Activated CD8-positive, alpha-beta memory T cell treated with anti-CD3 and anti-CD28 coated beads, Interleukin-2, amount 10 ng/mL, durations not matched to agents 7 days and 5 days (primary cell): ENCODE measurements around the gene SIK3. TPM values are rescaled to one million over a fixed set of nuclear protein-coding genes. Genes with fewer than 3 reads are reported as not detected.

ENCODE experiments used
- ATAC-seq: fragments of 150-1000 bp; cut with Tn5 transposase; one replicate; pipeline ENCODE4 v1.10.0; 2021; ENCODE audit warnings: moderate library complexity
- CTCF ChIA-PET: fragments of 350-600 bp; sonication (Branson Sonifier 250); formaldehyde crosslinking; loops from one replicate; lab custom pipeline; 2021; ENCODE audit warnings: antibody characterized with exemption; lab: Charles Lee
- DNase-seq: peaks from one replicate; pipeline ENCODE4 v3.0.0-alpha.2; 2020
- H3K27ac Mint-ChIP-seq: one replicate; pipeline ENCODE4 v1.8.0; 2021; ENCODE audit warnings: mild to moderate bottlenecking, mixed read lengths
- H3K27me3 Mint-ChIP-seq: one replicate; pipeline ENCODE4 v1.8.0; 2021; ENCODE audit warnings: mixed read lengths
- H3K36me3 Mint-ChIP-seq: one replicate; pipeline ENCODE4 v1.8.0; 2021; ENCODE audit warnings: mild to moderate bottlenecking, mixed read lengths
- H3K4me1 Mint-ChIP-seq: one replicate; pipeline ENCODE4 v1.8.0; 2021; ENCODE audit warnings: mixed read lengths
- H3K4me3 Mint-ChIP-seq: one replicate; pipeline ENCODE4 v1.8.0; 2021; ENCODE audit warnings: mild to moderate bottlenecking, moderate library complexity, mixed read lengths
- H3K9me3 Mint-ChIP-seq: one replicate; pipeline ENCODE4 v1.8.0; 2022; ENCODE audit warnings: low read depth, mixed read lengths
- total RNA-seq, 2 experiments: library from RNA; stranded (reverse); gene quantifications; one replicate each; pipeline ENCODE4 v1.2.3, GENCODE V29; 2021

SIK3 gene
- total RNA-seq, 2 experiments from 2014 or later = 31.0 to 38.3 TPM

GRCh38 chr11:116911976-116912734 is 186.1 kb downstream of the SIK3 start:
- Mint-ChIP-seq H3K4me3 (no peak overlapping the region), H3K36me3 (peaks cover 8% of the 10 kb centered on the region), H3K9me3 (no peaks in the 10 kb centered on the region), H3K27ac (no peak overlapping the region), H3K27me3 (no peaks in the 10 kb centered on the region), H3K4me1 (peaks cover 15% of the 10 kb centered on the region)
- CTCF ChIA-PET = interaction anchor here (0.9 kb wide), 1 partner anchor 9 kb away, joined by 3 read pairs; no protein-coding TSS in a partner anchor
- DNase-seq = no peak
- ATAC-seq = no peak

- Mint-ChIP-seq H3K9me3 (no peaks in the 10 kb centered on the region), H3K4me1 (peaks cover 16% of the 10 kb centered on the region)
- CTCF ChIA-PET = interaction anchor here (1.0 kb wide), 1 partner anchor 9 kb away, joined by 3 read pairs; no protein-coding TSS in a partner anchor
These were observed 187.4 kb downstream of the SIK3 start for GRCh38 chr11:116910847-116911246.

GRCh38 chr11:116910378-116910777 is 187.8 kb downstream of the SIK3 start:
- no peaks in the 10 kb centered on the region for H3K9me3 Mint-ChIP-seq
- ATAC-seq = no peak
- no peak overlapping the region for H3K4me3 Mint-ChIP-seq
- CTCF ChIA-PET = interaction anchor here (0.9 kb wide), 1 partner anchor 194 kb away, joined by 3 read pairs; no protein-coding TSS in a partner anchor
- H3K27ac Mint-ChIP-seq = no peak overlapping the region
- no peak for DNase-seq
- peaks cover 12% of the 10 kb centered on the region for H3K36me3 Mint-ChIP-seq
- peaks cover 16% of the 10 kb centered on the region for H3K4me1 Mint-ChIP-seq
- no peaks in the 10 kb centered on the region for H3K27me3 Mint-ChIP-seq

More at GRCh38 chr11:116910847-116911246, 187.4 kb downstream of the SIK3 start:
- no peak for ATAC-seq
- no peak overlapping the region for H3K4me3 Mint-ChIP-seq
- H3K36me3 Mint-ChIP-seq = peaks cover 10% of the 10 kb centered on the region
- no peak overlapping the region for H3K27ac Mint-ChIP-seq
- no peaks in the 10 kb centered on the region for H3K27me3 Mint-ChIP-seq
- no peak for DNase-seq

- H3K27me3 Mint-ChIP-seq = no peaks in the 10 kb centered on the region
- H3K36me3 Mint-ChIP-seq = peaks cover 12% of the 10 kb centered on the region
- no peak overlapping the region for H3K27ac Mint-ChIP-seq
- DNase-seq (no peak), ATAC-seq (no peak)
- CTCF ChIA-PET = interaction anchor here (0.7 kb wide), 1 partner anchor 118 kb away, joined by 3 read pairs; no protein-coding TSS in a partner anchor
- H3K4me3 Mint-ChIP-seq = no peak overlapping the region
- H3K4me1 Mint-ChIP-seq = peaks cover 16% of the 10 kb centered on the region
- H3K9me3 Mint-ChIP-seq = no peaks in the 10 kb centered on the region
These were observed 189.0 kb downstream of the SIK3 start for GRCh38 chr11:116909245-116909644.

- no peak for DNase-seq
- Mint-ChIP-seq H3K27ac (no peak overlapping the region), H3K4me1 (peaks cover 16% of the 10 kb centered on the region), H3K27me3 (no peaks in the 10 kb centered on the region), H3K36me3 (peaks cover 20% of the 10 kb centered on the region), H3K4me3 (no peak overlapping the region), H3K9me3 (no peaks in the 10 kb centered on the region)
- no peak for ATAC-seq
- CTCF ChIA-PET = no interaction called here
These were observed 191.7 kb downstream of the SIK3 start for GRCh38 chr11:116906479-116906878.

GRCh38 chr11:116903090-116903489 is 195.1 kb downstream of the SIK3 start:
- Mint-ChIP-seq H3K36me3 (peaks cover 29% of the 10 kb centered on the region), H3K4me3 (no peak overlapping the region), H3K27ac (no peak overlapping the region), H3K9me3 (peaks cover 9% of the 10 kb centered on the region), H3K27me3 (no peaks in the 10 kb centered on the region), H3K4me1 (peaks cover 5% of the 10 kb centered on the region)
- CTCF ChIA-PET = interaction anchor here (1.0 to 1.1 kb wide), 2 partner anchors 9 to 11 kb away, joined by 3 to 6 read pairs; no protein-coding TSS in a partner anchor
- no peak for ATAC-seq
- no peak for DNase-seq

GRCh38 chr11:116901964-116902688 is 196.1 kb downstream of the SIK3 start:
- no peaks in the 10 kb centered on the region for H3K27me3 Mint-ChIP-seq
- no peak for ATAC-seq
- DNase-seq = no peak
- H3K36me3 Mint-ChIP-seq = peaks cover 29% of the 10 kb centered on the region
- peaks cover 9% of the 10 kb centered on the region for H3K9me3 Mint-ChIP-seq
- H3K4me3 Mint-ChIP-seq = no peak overlapping the region
- H3K4me1 Mint-ChIP-seq = peaks cover 2% of the 10 kb centered on the region
- no peak overlapping the region for H3K27ac Mint-ChIP-seq
- CTCF ChIA-PET = no interaction called here

GRCh38 chr11:116901211-116901610 is 197.0 kb downstream of the SIK3 start:
- ATAC-seq (no peak), DNase-seq (no peak)
- no peak overlapping the region for H3K4me3 Mint-ChIP-seq
- no peaks in the 10 kb centered on the region for H3K27me3 Mint-ChIP-seq
- CTCF ChIA-PET = no interaction called here
- H3K27ac Mint-ChIP-seq = no peak overlapping the region
- H3K9me3 Mint-ChIP-seq = peaks cover 9% of the 10 kb centered on the region
- H3K36me3 Mint-ChIP-seq = peaks cover 32% of the 10 kb centered on the region
- no peaks in the 10 kb centered on the region for H3K4me1 Mint-ChIP-seq

- CTCF ChIA-PET = no interaction called here
- no peak overlapping the region for H3K27ac Mint-ChIP-seq
- H3K9me3 Mint-ChIP-seq = peaks cover 9% of the 10 kb centered on the region
- H3K4me3 Mint-ChIP-seq = no peak overlapping the region
- H3K36me3 Mint-ChIP-seq = peaks cover 31% of the 10 kb centered on the region
- ATAC-seq (no peak), DNase-seq (no peak)
- peaks cover 5% of the 10 kb centered on the region for H3K4me1 Mint-ChIP-seq
- no peaks in the 10 kb centered on the region for H3K27me3 Mint-ChIP-seq
These were observed 202.0 kb downstream of the SIK3 start for GRCh38 chr11:116896211-116896610.

GRCh38 chr11:116895048-116895757 is 203.0 kb downstream of the SIK3 start:
- H3K9me3 Mint-ChIP-seq = peaks cover 5% of the 10 kb centered on the region
- DNase-seq (no peak), ATAC-seq (no peak)
- H3K36me3 Mint-ChIP-seq = peaks cover 28% of the 10 kb centered on the region
- H3K27me3 Mint-ChIP-seq = no peaks in the 10 kb centered on the region
- no peak overlapping the region for H3K27ac Mint-ChIP-seq
- H3K4me3 Mint-ChIP-seq = no peak overlapping the region
- H3K4me1 Mint-ChIP-seq = peaks cover 9% of the 10 kb centered on the region
- CTCF ChIA-PET = no interaction called here

GRCh38 chr11:116893906-116894305 is 204.3 kb downstream of the SIK3 start:
- CTCF ChIA-PET = no interaction called here
- DNase-seq (no peak), ATAC-seq (no peak)
- H3K27ac Mint-ChIP-seq = peak overlapping the region; percentile 3
- H3K9me3 Mint-ChIP-seq = no peaks in the 10 kb centered on the region
- H3K4me1 Mint-ChIP-seq = peaks cover 14% of the 10 kb centered on the region
- peaks cover 21% of the 10 kb centered on the region for H3K36me3 Mint-ChIP-seq
- H3K27me3 Mint-ChIP-seq = no peaks in the 10 kb centered on the region
- no peak overlapping the region for H3K4me3 Mint-ChIP-seq

- Mint-ChIP-seq H3K27me3 (no peaks in the 10 kb centered on the region), H3K9me3 (no peaks in the 10 kb centered on the region), H3K4me3 (no peak overlapping the region), H3K27ac (no peak overlapping the region), H3K4me1 (peaks cover 16% of the 10 kb centered on the region), H3K36me3 (peaks cover 21% of the 10 kb centered on the region)
- no peak for DNase-seq
- CTCF ChIA-PET = interaction anchor here (1.1 kb wide), 1 partner anchor 58 kb away, joined by 3 read pairs; no protein-coding TSS in a partner anchor
- no peak for ATAC-seq
These were observed 204.8 kb downstream of the SIK3 start for GRCh38 chr11:116893437-116893836.

- CTCF ChIA-PET = interaction anchor here (1.1 kb wide), 1 partner anchor 56 kb away, joined by 3 read pairs; no protein-coding TSS in a partner anchor
- peaks cover 21% of the 10 kb centered on the region for H3K36me3 Mint-ChIP-seq
- no peak for DNase-seq
- H3K4me3 Mint-ChIP-seq = no peak overlapping the region
- H3K27ac Mint-ChIP-seq = no peak overlapping the region
- H3K9me3 Mint-ChIP-seq = no peaks in the 10 kb centered on the region
- no peak for ATAC-seq
- no peaks in the 10 kb centered on the region for H3K27me3 Mint-ChIP-seq
- H3K4me1 Mint-ChIP-seq = peaks cover 16% of the 10 kb centered on the region
These were observed 205.9 kb downstream of the SIK3 start for GRCh38 chr11:116892374-116892773.
